HG02870 (cell line): Measurements from ENCODE around the gene MYH11.
"Not testable (repeated sequence)": the region's sequence is repeated elsewhere in the genome, so short reads cannot be mapped to it uniquely, and the experiment has no call there.

Experiments
- ATAC-seq: cut with Tn5 transposase; IDR thresholded peaks from one replicate; pipeline ENCODE4 v1.9.1; 2021; ENCODE audit warnings: mild to moderate bottlenecking, moderate library complexity; ENCODE audit not compliant: unreplicated experiment

The MYH11 gene

DNA sequence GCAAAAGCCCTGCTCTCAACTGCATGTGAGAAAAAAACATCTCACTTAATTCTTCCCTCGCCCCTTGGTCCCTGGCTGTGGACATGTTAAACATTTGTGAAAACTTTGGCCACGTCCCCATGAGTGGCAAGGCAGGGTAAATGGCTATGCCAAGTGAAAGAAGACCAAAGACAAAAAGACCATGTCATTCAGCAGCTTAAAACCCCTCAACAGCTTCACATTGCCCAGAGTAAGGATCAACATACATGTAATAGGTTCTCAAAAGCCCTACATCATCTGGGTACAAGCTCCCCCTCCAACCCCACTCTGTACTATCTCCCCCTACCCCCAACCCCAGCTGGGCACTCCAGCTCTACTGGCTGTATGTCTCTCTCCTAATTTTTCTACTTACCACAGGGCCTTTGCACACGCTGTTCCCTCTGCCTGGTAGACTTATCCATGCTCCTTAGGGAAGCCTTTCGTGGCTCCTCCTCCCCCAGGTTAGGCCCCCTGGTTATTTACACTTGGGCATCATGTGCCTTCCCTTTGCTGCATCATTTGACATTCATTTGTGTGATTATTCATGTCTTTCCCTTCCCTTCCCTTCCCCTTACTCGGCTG is 131.1 kb downstream of the MYH11 start:
- ATAC-seq: no peak

DNA sequence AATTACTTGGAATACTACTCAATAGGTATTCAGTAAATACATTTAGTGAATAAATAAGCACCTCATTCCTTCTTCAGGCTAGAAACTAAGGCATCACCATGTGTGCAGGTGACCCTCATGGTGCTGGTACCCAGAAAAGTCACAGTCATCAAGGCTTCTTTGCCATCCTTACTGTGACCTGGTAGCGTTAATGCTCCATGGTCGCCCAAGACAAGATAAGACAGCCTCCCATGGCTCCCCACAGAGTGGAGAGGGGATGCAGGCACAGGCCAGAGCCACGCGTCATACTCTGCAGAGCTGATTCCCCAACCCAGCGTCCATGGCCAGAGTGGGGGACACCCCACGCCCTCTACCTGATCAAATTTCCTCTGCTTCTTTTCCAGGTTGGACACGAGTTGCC is 133.0 kb downstream of the MYH11 start:
- ATAC-seq: no peak

DNA sequence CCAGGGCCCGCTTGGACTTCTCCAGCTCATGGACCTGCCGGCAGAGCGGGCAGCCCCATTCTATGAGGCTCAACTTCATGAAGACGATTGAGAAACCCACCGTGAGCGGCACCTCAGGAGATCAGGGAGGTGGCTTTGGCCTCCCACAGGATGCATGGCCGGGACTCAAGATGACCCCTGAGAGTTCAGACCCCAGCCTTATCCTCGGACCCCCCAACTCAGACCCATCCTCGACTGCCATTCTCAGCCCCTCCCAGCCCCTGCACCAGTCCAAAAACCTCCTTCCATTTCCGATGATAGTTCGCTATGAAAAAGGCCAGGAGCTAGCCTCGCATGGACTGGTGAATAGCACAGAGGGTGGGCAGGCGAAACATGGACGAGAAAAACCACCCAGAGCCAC is 135.8 kb downstream of the MYH11 start:
- no peak for ATAC-seq

DNA sequence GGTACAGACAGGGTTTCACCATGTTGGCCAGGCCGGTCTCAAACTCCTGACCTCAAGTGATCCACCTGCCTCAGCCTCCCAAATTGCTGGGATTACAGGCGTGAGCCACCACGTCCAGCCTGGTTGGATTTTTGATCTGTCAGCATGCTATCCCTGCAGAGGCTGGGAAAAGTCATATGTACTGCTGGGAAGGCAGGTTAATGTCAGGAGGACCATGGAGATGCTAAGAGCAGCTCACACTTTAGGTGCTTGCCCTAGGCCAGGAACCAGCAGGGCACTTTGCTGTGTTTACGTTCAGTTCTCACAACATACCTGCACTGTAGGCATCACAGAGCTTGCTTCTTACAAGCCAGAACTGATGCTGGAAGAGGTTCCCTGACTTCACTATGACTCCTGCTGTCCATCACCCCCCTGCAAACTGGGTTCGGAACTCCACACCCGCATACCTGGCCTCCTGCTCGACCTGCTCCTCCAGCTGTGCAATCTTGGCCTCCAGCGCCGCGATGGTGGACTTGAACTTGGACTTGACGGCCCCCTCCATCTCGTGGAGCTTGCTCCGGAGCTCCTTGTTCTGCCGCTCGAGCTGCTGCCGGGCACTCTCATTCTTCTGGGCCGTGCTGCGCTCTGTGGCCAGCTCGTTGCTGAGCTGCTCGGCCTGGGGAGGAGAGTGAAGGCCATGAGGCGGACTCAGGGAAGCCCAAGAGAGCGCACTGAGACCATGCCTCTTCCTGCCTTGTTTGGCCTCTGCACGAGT is 140.0 kb downstream of the MYH11 start:
- no peak for ATAC-seq

DNA sequence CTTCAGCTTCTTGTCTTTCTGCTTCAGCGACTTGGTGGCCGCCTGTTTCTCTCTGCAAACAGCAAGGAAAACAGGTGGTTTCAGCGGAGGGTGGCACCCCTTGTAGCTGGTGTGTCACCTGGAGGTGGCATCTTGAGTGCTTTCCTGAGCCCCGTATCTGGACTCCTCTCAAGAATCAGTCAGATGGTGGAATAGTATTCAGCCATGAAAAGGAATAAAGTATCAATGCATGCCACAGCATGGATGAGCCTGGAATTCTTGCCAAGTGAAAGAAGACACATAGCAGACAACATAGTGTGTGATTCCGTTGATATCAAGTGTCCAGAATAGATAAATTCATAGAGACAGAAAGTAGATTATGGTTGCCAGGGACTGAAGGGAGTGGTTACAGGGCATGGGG is 141.6 kb downstream of the MYH11 start:
- ATAC-seq: no peak

DNA sequence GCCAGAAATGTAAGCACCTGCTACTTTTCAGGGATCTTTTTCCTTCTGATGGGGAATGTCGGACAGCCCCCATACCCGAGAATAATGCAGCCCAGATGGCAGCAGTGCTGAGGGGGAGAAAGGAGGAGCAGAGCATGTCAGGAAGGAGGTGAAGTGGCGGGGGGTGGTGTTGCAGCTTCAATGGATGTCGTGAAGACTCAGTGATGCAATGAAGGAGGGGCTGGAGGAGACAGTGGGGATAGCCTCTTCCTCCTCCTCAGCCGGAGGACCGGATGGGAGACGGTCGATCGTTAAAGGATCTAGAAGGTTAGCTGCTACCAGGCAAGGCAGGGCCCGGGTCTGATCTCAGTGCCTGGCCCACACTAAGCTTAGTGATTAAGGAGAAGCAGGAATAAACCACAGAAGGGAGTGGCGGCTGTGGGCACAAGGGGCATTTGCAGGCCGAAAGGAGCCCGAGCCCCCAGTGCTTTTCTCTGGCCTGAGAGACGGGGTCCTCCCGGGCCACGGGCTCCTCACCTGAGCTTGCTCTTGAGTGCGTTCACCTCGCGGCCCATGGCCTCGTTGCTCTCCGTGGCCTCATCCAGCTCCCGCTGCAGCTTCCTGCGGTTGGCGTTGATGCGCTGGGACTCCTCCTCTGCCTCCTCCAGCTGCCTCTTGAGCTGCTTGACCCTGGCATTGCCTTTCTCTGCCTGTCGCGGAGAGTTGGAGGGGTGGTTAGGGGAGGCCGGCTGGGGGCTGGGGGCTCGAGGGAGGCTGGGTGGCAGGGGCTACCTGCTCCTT is 142.2 kb downstream of the MYH11 start:
- ATAC-seq: no peak

DNA sequence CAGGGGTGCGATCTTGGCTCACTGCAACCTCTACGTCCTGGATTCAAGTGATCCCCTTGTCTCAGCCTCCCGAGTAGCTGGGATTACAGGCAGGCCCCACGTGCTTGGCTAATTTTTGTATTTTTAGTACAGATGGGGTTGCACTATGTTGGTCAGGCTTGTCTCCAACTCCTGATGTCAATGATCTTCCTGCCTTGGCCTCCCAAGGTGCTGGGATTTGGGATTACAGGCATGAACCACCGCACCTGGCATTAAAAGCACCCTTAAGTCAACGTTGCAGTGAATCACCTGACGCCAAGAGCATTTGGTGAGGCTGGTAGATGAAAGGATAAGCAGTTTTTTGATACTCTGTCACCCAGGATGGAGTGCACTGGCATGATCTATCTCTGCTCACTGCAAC is 147.8 kb downstream of the MYH11 start:
- no peak for ATAC-seq

DNA sequence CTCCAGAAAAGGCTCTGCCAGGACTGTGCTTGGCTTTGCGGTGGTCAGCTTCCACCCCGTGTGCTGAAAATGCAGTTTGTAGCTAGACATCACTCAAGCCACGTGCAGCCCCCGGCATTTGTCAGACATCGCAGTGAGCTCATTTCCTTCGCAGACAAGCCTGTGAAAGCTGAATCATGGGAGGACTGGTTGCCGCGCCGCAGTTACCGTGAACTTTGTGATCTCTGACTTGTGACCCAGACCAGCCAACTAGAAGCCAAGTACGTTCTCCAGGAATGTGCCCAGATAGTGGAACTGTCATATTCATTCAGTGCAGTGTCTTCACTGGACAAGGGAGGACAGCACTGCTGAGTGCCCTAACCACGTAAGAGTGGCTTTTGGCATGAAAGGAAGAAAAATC is 148.7 kb downstream of the MYH11 start:
- ATAC-seq: no peak

DNA sequence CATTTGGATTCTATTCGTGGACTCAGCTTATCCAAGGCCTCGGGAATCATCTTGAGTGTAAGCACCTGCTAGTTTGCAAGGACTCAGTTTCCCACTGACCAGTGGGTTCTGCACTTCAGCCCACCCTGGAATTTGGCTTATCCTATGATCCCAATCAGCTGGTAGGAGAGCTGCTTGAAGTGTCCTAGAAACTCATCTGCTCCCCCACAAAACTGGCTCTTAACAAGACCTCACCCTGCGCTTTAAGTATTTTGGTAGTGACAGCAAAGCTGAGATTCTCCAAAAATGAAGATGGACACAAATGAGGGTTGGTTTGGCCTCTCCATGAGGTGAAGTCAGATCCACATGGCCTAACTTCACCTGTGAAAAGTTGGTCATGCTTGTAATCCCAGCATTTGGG is 149.5 kb downstream of the MYH11 start:
- ATAC-seq: no peak

DNA sequence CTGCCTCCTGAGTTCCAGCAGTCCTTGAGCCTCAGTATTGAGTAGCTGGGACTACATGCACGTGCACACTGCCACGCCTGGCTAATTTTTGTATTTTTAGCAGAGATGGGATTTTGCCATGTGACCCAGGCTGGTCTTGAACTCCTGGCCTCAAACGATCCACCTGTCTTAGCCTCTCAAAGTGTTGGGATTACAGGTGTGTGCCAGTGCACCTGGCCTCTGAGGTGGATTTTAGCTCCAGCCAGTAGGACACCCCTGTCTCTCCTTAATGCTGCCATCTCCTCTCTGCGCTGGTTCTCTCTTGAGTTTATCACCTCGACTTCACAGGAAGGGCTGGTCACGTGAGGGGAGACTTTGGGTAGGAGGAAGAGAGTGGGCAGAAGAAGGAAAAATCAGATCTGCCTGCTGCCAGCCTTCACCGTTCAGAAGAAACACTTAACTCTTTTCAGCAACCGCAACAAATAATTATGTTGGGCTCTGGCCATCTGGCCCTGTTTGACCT is 151.7 kb downstream of the MYH11 start:
- no peak for ATAC-seq

DNA sequence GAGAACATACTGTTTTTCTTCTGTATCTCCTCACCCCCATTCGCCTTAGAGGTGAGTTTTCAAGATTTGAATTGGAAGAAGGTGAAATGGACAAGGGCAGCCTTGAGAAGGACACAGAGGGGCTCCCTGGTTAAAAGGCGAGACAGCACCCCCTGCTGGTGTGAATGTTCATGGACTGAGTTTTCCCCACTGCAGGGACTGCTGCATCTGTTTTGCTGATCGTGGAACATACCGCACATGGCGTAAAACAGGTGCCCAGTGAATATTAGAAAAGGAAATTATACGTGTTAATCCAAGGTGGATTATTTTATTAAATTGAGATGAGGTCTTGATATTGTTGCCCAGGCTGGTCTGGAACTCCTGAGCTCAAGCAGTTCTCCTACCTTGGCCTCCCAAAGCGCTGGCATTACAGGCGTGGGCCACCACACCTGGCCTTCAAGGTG is 152.3 kb downstream of the MYH11 start:
- ATAC-seq: no peak

DNA sequence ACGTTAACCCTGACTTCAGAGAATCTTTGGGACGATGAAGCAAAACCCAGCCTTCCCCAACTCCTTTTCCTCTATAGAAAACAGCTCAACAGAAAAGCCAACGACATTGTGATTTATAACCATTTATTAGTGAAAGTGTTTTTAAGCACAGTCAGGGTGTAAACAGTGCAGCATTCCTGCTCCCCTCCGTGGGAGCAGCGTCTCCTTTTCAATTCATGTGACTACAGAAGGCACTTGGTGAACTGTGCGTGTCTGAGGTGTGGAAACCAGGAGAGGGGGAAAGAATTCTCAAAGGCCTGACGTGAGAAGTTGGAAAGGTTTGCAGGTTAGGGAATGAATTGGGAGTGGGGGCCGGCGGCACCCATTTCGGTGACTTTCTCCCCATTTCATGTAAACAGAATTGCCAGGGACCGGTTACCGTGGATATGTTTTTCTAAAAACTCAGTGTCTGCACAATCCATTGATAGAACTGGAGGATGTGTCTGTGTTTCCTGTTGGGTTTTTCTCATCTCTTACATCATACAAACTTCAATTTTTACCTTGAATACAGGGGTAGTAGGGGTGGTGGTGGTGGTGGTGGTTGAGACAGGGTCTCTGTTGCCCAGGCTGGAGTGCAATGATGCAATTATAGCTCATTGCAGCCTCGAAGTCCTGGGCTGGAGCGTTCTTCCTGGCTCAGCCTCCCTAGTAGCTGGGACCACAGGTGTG is 153.6 kb downstream of the MYH11 start:
- no peak for ATAC-seq

DNA sequence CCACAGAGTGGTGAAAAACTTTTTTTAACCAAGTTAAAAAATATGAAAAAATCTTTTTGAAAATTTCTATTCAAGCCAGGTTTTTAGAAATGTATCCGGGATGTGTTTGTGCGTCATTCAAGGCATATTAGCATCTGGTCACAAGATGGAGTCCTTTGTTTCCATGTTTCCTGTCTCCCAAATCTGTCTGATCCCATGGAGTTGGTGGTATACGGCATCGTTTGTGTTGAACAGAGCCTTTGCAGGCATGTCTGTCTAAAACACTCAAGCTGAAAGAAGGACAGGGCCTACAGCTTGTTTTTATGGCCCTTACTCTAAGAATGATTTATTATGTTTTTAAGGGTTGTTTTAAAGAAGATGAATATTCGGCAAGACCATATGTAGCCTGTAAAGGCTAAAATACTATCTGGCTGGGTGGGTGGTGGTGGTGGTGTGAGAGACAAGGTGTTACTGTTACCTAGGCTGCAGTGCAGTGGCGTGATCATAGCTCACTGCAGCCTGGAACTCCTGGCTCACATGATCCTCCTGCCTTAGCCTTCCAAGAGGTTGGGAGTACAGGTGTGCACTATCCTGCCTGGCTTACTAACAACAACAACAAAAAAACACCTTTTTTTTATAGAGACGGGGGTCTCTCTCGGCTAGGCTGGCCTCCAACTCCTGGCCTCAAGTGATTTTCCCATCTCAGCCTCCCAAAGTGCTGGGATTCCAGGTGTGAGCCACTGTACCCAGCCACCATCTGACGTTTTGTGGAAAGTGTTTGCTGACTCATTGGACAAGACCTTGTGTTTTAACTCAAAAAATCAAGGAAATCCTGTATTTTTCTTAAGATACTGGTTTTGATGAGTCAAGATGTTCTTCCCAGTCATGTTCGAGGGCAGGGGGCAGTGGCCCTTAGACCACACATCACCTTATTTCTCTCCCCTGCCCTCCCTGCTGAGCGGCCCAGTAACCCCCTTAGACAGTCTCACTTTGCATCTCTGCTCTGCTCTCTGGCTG is 154.6 kb downstream of the MYH11 start:
- no peak for ATAC-seq

DNA sequence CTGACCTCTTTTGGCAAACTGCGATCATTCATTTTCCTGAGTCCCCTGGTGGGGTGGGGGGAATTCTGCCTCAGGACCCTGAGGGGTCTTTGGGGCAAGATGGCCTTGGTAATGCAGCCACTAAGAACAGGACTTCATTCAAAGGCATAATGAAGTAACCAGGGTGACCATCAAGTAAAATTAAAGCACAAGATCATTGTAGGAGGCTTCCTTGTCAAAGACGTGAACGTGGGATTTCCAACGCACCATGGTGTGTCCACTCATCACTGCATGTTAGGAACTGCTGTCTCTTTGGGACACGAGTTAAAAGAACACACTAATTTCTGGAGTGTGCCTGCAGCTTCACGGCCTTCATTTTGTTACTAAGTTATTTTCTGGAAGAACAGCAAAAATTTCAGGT is 155.5 kb downstream of the MYH11 start:
- no peak for ATAC-seq

DNA sequence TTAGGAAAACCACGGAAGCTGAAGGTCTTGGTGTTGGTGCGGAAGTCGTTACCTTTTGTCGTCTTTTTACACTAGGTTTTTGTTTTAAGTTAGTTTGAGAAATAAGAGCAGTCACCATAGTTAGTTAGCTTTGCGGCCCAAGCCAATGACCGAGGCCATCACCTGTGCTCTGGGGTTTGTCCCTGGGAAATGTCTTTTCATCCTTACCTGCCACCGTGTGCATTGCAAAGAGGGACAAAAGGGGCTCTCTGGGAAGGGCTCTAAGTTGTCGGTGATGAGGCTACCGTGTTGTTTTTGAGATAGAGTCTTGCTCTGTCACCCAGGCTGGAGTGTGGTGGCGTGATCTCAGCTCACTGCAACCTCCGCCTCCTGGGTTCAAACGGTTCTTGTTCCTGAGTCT is 157.0 kb downstream of the MYH11 start:
- no peak for ATAC-seq

DNA sequence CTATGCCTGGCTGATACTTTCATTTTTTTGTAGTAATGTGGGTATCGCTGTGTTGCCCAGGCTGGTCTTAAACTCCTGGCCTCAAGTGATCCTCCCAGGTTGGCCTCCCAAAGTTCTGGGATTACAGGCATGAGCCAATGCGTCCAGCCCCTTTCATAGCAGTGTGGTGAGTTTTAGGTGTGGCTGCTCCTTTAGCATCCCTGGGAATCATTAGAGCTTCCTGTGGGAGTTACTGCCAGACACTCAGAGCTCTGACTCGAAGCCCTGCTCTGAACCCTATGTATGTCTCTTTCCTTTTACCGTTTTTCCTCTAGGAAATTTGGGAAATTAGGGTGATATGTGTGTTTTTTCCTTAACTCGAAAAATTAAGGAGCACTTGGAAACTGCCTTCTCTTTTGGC is 162.3 kb downstream of the MYH11 start:
- no peak for ATAC-seq

DNA sequence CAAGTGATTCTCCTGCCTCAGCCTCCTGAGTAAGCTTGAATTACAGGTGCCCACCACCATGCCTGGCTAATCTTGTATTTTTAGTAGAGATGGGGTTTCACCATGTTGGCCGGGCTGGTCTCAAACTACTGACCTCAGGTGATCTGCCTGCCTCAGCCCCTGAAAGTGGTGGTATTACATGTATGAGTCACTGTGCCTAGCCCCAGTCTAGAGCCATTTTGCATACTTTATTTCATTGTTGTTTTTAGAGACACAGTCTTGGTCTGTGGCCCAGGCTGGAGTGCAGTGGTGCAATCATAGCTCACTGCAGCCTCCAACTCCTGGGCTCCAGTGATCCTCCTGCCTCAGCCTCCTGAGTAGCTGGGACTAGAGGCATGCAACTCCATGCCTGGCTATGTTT is 164.3 kb downstream of the MYH11 start:
- ATAC-seq: not testable (repeated sequence)

DNA sequence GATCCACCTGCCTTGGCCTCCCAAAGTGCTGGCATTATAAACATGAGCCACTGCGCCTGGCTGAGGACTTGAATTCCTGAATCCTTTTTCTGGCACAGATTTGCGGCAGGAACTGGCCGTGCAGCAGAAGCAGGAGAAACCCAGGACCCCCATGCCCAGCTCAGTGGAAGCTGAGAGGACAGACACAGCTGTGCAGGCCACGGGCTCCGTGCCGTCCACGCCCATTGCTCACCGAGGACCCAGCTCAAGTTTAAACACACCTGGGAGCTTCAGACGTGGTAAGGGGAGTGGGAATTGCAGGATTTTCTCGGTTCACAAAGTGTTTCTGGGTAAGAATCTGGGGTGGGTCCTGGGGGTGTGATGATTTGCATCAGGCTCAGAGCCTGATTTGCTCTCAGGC is 165.8 kb downstream of the MYH11 start:
- no peak for ATAC-seq

DNA sequence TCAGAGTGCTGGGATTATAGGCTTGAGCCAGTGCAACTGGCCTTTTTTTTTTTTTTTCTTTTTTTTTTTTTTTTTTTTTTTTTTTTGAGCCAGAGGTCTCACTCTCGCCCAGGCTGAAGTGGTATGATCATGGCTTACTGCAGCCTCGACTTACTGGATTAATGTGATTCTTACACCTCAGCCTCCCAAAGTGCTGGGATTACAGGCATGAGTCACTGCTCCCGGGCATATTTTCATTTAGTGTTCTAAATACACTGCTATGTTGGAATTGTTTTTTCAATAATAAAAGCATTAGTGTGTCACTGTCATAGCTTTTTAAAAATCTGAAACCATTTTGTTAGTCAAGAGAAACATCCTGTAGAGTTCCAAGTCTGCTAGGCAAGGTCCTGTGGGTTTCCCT is 166.5 kb downstream of the MYH11 start:
- no peak for ATAC-seq

DNA sequence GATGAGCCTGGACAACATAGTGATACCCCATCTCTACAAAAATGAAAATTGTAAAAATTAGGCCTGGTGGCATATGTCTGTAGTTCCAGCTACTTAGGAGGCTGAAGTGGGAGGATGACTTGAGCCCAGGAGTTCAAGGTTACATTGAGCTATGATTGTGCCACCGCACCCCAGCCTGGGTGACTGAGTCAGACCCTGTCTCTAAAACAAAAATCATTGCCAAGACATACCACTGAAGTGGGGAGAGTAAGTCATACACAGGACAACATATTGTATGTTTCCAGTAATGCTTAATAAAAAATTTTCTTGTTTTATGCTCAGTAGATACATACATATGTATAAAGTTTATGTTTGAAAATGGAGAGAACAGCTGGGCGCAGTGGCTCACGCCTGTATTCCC is 167.5 kb downstream of the MYH11 start:
- no peak for ATAC-seq
